ENCODE measurements around the gene ITPKB.

- TF ChIP-seq CTCF (IDR thresholded peaks at IDR 0.05; ENCODE audit: low read length) (no peak), EZH2 (optimal IDR thresholded peaks at IDR 0.05; ENCODE audit: low read depth, low read length) (no peak), EZH2phosphoT487 (IDR thresholded peaks at IDR 0.05; ENCODE audit: low read length) (no peak)
These were observed 83.6 kb downstream of the ITPKB start for GRCh38 chr1:226655251-226656163.

All from MM.1S (cell line).